PFSK-1 (cell line): Measurements from ENCODE around the gene MGMT.

Experiments used
- FOXP2 ChIP-seq: optimal IDR thresholded peaks from 2 replicates; pipeline ENCODE3; 2011; ENCODE audit warnings: borderline replicate concordance, control low read depth, inconsistent platforms; ENCODE audit not compliant: insufficient read depth; ENCODE audit errors: extremely low read length, extremely low read depth
- POLR2AphosphoS5 ChIP-seq: IDR thresholded peaks from 2 replicates; pipeline ENCODE4 v1.6.1; 2012; ENCODE audit warnings: low read depth, mild to moderate bottlenecking, control low read depth, low read length, moderate library complexity
- REST ChIP-seq, 2 experiments: IDR thresholded peaks; 2 replicates each; pipeline versions ENCODE4 v1.6.1 to v1.8.0; 2011 to 2012; ENCODE audit warnings: low read depth in 2 of 2, low read length in 2 of 2, control low read depth in 1 of 2, inconsistent platforms in 1 of 2, mild to moderate bottlenecking in 1 of 2, moderate library complexity in 1 of 2; ENCODE audit not compliant: insufficient read depth in 1 of 2
- SIN3A ChIP-seq: IDR thresholded peaks from 2 replicates; pipeline ENCODE4 v1.6.1; 2012; ENCODE audit warnings: mild to moderate bottlenecking, low read length, moderate library complexity, borderline replicate concordance; ENCODE audit not compliant: insufficient read depth
- TAF1 ChIP-seq: IDR thresholded peaks from 2 replicates; pipeline ENCODE4 v1.6.1; 2012; ENCODE audit warnings: low read length, control low read depth, borderline replicate concordance; ENCODE audit not compliant: insufficient read depth

Gene MGMT

GRCh38 chr10:129780901-129781795, 314.1 kb downstream of the MGMT start:
- no peak for TF ChIP-seq TAF1

GRCh38 chr10:129784291-129784690, 317.2 kb downstream of the MGMT start:
- no peak for TF ChIP-seq REST (IDR thresholded peaks at IDR 0.05; ENCODE audit: insufficient read depth in 1 of 2, low read depth in 2 of 2, low read length in 2 of 2)
- no peak for TF ChIP-seq TAF1
- TF ChIP-seq POLR2AphosphoS5: no peak
- no peak for TF ChIP-seq SIN3A
- no peak for TF ChIP-seq FOXP2

- TF ChIP-seq TAF1 (no peak), SIN3A (no peak), POLR2AphosphoS5 (no peak), FOXP2 (no peak), REST (IDR thresholded peaks at IDR 0.05; ENCODE audit: insufficient read depth in 1 of 2, low read depth in 2 of 2, low read length in 2 of 2) (no peak)
Measured at GRCh38 chr10:129784891-129785290, 317.9 kb downstream of the MGMT start.

GRCh38 chr10:129785536-129785981, 318.5 kb downstream of the MGMT start:
- TF ChIP-seq REST (IDR thresholded peaks at IDR 0.05; ENCODE audit: insufficient read depth in 1 of 2, low read depth in 2 of 2, low read length in 2 of 2): no peak
- TF ChIP-seq POLR2AphosphoS5: no peak
- no peak for TF ChIP-seq SIN3A
- no peak for TF ChIP-seq TAF1
- TF ChIP-seq FOXP2: no peak

GRCh38 chr10:129786216-129786615, 319.2 kb downstream of the MGMT start:
- TF ChIP-seq TAF1 (no peak), FOXP2 (no peak), POLR2AphosphoS5 (no peak), SIN3A (no peak), REST (IDR thresholded peaks at IDR 0.05; ENCODE audit: insufficient read depth in 1 of 2, low read depth in 2 of 2, low read length in 2 of 2) (no peak)
